T-helper 9 cell (primary cell): ENCODE results near the gene SHISA5.
"Not testable (repeated sequence)": the region's sequence is repeated elsewhere in the genome, so short reads cannot be mapped to it uniquely, and the experiment has no call there.

Experiments
- DNase-seq: peaks from one replicate; pipeline ENCODE4 v3.0.0-alpha.2; 2020

The SHISA5 gene

DNA sequence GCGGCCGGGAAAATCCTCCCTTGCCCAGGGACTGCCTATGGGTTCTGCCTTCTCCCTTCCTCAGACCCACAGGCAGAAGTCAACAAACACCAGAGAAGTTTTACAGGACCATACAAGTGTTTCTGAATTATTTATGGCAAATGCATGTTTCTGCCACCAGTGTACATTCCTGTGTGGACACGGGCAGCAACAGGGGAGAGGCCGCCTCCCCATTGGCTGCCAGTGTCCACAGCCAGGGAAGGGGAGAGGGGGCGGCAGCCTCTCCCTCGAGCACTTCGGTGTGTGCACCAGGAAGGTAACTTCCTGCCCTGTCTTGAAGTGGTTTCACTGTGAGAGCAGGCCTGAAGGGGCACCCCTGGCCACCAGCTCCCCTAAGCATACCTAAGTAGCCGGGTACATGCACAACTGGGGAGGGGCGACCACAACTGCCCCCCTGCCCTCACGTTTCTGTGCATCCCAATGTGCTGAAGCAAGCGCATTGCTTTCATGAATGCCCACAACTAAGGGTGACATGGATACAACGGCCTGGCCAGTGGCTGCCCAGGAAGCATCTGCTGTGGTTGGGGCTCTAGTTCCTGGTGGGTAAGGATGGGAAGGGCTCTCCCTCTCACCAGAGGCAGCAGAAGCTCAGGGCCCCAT, 14.8 kb upstream of the SHISA5 start:
- DNase-seq: no peak

- DNase-seq: no peak
Observed at GRCh38 chr3:48518069-48518468, 14.1 kb upstream of the SHISA5 start.

- DNase-seq: no peak
Observed at GRCh38 chr3:48516571-48516970, 12.6 kb upstream of the SHISA5 start.

- no peak for DNase-seq
Observed at GRCh38 chr3:48514431-48515227, 10.7 kb upstream of the SHISA5 start.

GRCh38 chr3:48511551-48511950, 7.6 kb upstream of the SHISA5 start:
- no peak for DNase-seq

DNA sequence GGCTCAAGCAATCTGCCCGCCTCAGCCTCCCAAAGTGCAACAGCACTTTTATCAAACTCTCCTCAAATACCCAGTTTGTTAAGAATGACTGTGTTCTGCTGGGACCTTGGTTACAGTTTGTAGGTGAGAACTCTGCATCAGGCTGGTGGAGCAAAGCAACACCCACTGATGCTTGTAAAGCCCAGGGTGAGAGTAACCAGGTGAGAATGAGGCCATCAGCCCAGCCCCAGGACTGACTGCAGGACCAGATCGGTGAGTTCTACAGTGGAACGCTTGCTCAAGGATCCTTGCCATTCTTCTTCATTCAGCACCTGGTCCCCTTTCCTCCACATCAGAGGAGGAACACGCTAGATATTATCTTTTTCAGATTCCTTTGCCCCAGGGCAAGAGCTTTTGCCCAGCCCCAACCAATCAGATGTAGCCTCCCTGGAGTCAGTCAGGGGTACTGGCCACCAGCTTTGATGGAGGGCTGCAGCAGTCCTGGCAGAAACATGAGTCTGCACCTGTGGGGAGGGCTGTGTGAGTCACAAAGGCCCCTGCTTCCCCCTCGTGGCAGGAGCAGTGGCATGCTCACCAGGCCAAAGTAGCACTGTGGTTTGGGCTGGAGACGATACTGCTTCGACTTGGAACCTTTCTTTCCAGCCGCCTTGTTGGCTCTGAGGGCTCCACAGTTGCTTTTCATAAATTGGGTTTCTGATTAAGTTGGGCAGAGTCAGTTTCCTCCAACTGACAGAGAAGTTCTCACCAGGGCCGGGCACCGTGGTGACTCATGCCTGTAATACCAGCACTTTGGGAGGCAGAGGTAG, 3.5 kb upstream of the SHISA5 start:
- peak; percentile 57 for DNase-seq

- DNase-seq: no peak
Observed at GRCh38 chr3:48505968-48506504, 2.1 kb upstream of the SHISA5 start.

GRCh38 chr3:48505146-48505545, 1.2 kb upstream of the SHISA5 start:
- DNase-seq: no peak

DNA sequence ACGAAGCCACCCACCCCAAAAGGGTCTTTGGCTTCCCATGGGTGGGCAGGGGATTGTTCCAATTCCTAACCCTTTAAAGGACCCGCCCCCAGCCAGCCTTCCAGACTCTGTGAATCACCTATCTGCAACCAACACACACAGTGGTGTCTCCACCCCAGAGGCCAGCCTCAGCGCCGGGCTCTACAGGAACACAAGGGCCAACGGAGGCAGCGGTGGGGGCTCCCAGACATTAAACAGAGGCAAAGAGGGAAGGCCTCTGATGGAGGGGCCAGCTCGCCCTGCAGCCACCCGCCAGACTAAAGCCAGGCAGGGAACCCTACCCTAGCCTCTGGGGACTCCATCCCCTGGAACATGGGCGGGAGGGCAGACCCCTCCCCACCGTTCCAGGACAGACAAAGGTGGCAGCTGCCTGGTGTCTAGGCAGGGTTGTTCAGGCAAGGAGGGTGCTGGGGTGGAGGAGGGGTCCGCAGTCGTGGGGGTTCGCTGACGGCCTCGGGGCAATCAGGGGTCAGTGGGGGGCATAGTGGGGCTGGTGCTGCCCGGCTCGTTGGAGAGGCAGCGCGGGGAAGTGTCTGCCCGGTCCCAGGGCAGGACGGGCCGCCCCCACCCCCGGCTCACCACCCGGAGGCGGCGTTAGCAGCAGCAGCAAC, 448 bp downstream of the SHISA5 start:
- no peak for DNase-seq

GRCh38 chr3:48502728-48503168, 1.2 kb downstream of the SHISA5 start:
- no peak for DNase-seq

GRCh38 chr3:48502121-48502520, 1.9 kb downstream of the SHISA5 start:
- no peak for DNase-seq

- DNase-seq: no peak
Observed at GRCh38 chr3:48501196-48501595, 2.8 kb downstream of the SHISA5 start.

GRCh38 chr3:48500656-48501055, 3.3 kb downstream of the SHISA5 start:
- no peak for DNase-seq

GRCh38 chr3:48493203-48493501, 10.8 kb downstream of the SHISA5 start:
- DNase-seq: no peak

DNA sequence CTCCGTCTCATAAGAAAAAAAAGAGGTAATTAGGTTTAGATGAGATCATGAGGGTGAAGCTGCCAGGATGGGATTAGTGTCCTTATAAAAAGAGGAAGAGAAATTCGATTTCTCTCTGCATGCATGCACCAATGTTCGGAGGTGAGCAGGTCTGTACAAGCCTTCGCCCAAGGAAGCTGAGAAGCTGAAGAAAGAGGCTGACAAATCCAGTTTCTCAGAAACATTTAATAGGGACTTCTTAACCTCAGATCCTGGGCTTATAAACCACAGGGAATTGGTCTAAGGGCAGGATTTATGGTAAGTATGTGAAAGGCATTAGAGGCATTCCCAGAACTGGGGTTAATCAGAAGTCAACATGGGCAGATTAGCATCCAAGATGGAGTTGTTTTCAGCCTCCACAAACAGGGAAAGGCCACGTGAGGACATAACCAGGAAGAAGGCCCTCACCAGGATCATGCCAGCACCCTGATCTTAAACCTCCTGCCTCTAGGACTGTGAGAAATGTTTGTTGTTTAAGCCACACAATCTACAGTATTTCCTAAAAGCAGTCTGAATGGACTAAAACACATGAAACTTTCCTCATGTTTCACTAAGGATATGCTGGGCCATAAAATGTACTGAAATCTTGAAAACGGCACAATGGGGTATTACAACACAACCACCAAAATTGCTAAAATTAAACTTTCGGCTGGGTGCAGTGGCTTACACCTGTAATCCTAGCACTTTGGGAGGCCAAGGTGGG, 11.3 kb downstream of the SHISA5 start:
- no peak for DNase-seq

DNA sequence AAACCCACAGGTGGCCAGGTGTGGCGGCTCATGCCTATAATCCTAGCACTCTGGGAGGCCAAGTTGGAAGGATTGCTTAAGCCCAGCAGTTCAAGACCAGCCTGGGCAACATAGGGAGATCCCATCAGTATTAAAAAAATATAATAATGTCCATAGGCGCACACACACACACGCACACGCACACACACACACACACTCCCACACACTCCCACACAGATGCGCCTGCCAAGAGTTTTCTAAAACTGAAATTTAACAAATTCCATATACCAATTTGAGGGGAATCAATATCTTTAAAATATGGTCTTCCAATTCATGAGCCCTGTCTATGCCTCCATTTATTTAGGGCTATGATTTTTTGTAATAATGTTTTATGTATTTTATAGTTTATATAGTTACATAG, 17.0 kb downstream of the SHISA5 start:
- no peak for DNase-seq

- DNase-seq: not testable (repeated sequence)
Observed at GRCh38 chr3:48482822-48483221, 21.2 kb downstream of the SHISA5 start.

DNA sequence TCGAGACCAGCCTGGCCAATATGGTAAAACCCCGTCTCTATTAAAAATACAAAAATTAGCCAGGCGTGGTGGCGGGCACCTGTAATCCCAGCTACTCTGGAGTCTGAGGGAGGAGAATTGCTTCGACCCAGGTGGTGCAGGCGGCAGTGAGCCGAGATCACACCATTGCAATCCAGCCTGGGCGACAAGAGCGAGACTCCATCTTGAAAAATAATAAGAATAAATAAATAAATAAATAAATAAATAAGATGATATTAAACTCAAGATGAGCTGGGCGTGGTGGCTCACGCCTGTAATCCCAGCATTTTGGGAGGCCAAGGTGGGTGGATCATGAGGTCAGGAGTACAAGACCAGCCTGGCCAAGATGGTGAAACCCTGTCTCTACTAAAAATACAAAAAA, 23.1 kb downstream of the SHISA5 start:
- not testable (repeated sequence) for DNase-seq

- DNase-seq: no peak
Observed at GRCh38 chr3:48478626-48479555, 25.1 kb downstream of the SHISA5 start.

- no peak for DNase-seq
Observed at GRCh38 chr3:48477959-48478520, 25.9 kb downstream of the SHISA5 start.
